SIG-M5 treated with dmso at 0.1 percent for 504 hours (cell line): ENCODE data around the gene AARSD1.
"Not testable (repeated sequence)": the region's sequence is repeated elsewhere in the genome, so short reads cannot be mapped to it uniquely, and the experiment has no call there.

Experiments
- DNase-seq: peaks from one replicate; lab custom pipeline; 2025; ENCODE audit not compliant: unreplicated experiment; lab: John Stamatoyannopoulos, UW

AARSD1 gene

DNA sequence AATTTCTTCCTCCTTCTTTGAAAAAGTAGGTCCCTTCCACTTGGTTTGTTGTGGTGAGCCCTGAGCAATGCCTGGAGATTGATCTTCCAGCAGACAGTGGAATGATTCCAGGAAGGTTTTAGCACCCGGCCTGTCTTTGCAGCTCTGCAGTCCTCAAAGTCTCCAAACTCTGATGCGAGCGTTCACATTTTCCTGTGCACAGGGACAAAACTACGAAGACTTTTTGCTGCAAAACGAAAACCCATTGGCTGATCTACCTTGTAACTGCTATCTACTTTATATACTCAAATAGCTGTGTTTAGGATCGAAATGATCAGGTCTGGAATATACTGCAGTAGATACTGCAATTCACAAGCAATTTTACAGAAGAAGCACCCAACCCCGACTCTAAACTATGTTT is 42.0 kb downstream of the AARSD1 start:
- DNase-seq = no peak

DNA sequence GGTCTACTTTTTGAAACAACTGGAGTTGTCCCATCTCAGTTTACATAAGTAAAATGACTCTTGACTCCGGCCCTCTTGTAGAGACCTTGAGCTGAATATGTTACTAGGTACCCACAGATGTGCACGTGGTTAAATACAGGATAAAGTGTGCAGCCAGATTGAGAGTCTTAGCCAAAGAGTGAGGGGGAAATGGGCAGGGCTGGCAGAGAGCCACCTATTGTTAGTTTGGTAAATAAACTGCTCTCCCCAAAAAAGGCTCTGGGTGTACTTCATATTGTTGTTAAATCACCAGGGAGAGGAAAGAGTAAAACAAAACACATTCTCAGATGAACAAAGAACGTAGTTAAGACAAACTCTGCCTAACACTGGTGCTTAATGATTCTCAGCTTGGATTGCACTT is 43.3 kb downstream of the AARSD1 start:
- no peak for DNase-seq

DNA sequence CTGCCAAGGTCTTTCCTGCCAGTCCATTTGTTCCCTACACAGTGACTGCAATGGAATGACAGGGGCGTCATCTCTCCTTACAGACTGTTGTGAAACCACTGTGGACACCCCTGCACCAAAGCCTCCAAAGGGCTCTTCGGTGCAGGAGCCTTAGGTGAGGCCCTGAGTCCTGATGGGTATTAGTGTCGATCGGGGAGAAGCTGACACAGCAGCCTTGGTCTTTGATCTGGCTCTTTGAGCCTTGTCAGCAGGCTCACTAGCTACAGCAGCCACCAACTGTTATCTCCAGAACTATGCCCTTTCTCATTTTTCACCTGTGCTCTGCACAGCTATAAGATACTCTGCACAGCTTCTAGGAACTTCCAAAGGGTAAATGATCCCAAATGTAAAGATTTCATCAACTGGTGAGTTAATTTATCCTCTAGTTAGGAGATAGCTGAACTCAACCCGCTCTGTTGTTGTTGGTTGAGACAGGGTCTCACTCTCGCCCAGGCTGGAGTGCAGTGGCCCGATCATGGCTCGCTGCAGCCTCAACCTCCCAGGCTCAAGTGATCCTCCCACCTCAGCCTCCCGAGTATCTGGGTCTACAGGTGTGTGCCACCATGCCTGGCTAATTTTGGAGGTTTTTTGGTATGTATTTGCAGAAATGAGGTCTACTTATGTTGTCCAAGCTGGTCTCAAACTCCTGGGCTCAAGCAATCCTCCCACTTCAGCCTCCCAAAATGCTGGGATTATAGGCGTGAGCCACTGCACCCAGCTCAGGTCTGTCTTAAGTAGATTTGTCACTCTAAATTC is 44.0 kb downstream of the AARSD1 start:
- no peak for DNase-seq

DNA sequence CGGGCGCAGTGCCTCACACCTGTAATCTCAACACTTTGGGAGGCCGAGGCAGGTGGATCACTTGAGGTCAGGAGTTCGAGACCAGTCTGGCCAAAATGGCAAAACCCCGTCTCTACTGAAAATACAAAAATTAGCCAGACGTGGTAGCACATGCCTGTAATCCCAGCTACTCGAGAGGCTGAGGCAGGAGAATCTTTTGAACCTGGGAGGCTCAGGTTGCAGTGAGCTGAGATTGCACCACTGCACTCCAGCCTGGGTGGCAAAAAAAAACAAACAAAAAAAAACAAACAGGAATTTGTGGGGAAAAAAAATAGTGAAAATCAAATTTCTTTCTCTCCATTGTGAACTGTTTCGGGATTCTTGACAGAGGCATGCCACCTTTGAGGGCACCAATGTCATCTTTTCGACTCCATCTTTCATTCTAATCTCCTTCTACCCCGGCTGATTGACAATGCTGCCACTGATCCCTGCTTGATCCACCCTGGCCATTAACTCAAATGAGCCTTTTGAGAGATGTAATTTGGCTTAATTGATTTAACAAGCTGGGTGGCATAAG is 44.7 kb downstream of the AARSD1 start:
- not testable (repeated sequence) for DNase-seq

DNA sequence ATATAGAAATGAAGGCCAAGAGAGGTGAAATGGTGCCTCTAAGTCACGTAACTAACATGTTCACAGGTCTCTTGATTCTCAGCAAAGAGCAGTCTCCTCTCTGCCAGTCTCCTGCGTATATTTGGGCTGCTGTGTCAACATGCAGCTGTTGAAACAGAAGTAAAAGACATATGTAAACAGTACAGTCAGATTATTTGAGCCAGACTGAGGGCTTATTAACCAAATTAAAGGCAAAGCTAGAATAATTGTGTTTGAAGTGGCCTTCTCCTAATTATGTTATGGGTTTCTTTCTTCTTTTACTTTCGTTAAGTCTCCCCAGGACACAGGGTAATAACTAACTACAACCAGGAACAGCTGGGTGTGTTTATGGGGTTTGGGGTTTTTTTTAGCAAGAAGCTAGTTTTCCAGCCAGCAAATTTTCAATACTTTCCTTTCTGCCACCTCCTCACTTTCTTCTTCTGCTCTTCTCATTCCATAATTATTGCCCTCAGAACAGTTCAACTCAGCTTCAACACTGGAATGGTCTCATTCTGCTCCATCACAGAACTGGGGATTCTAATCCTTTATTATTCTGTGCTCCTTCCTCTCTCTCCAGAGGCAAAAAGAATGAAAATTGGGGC is 45.2 kb downstream of the AARSD1 start:
- DNase-seq = no peak

DNA sequence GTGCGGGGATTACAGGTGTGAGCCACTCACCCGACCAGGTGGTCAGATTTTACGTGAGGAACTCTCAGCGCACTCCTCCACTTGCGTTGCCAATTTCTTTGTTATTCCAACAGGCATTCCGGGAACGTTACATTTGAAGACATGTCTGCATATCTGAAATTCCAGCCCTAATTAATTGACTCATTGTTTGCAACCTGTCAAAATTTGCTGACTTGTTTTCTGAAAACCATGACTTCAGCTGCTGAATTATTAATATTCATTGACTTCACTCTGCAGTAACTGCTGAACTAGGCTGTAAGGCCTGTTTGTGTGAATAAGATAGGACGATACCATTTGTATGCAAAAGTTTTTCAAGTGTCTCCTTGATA is 47.0 kb downstream of the AARSD1 start:
- no peak for DNase-seq

DNA sequence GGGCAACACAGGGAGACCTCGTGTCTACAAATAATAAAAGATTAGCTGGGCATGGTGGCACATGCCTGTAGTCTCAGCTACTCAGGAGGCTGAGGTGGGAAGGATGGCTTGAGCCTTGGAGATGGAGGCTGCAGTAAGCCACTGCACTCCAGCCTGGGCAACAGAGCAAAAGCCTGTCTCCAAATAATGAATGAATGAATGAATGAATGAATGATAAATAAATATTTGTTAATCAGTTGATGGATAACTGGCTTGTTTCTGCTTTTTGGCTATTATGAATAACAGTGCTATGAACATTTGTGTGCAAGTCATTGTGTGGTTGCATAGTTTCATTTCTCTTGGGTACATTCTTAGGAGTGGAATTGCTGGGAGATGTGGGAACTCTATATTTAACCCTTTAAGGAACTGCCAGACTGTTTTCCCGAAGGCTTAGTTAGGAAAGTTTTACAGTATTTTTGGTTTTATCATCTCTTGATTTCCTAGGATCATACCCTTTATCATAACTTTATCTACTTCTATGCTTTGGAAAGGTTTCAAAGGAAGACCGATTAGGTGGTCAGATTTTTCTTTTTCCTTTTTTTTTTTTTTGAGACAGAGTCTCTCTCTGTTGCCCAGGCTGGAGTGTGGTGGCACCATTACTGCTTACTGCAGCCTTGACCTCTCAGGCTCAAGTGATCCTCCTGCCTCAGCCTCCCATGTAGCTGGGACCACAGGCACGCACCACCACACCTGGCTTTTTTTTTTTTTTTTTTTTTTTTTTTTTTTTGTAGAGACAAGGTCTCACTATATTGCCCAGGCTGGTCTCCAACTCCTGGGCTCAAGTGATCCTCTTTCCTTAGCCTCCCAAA is 47.6 kb downstream of the AARSD1 start:
- DNase-seq = not testable (repeated sequence)

DNA sequence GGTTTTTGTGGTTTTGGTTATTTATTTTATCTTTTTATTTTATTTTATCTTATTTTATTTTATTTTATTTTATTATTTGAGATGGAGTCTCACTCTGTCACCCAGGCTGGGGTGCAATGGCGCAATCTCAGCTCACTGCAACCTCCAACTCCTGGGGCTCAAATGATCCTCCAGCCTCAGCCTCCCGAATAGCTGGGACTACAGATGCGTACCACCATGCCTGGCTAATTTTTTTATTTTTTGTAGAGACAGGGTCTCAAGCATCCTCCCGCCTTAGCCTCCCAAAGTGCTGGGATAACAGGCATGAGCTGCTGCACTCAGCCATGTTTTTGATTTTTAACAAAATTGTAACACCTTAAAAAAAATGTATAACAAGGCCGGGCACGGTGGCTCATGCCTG is 49.0 kb downstream of the AARSD1 start:
- DNase-seq = not testable (repeated sequence)

DNA sequence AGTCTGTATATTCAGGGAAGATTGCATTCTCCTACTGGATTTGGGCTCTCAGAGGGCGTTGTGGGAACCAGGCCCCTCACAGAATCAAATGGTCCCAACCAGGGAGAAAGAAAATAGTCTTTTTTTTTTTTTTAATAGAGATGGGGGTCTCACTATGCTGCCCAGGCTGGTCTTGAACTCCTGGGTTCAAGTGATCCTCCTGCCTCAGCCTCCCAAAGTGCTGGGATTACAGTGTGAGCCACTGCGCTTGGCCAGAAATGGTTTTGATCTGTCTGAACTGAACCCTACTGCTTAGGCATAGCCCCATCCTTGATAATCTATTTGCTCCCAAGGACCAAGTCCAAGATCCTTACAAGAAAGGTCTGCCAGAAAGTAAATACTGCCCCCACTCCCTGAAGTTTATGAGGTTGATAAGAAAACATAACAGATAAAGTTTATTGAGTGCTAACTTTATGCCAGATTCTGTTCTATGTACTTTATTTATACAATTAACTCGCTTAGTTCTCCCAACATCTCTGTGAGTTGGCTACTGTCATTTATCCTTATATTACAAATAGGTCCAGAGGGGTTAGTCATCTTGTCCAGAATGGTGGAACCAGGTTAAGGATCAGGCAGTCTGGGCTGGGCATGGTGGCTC is 50.2 kb downstream of the AARSD1 start:
- no peak for DNase-seq

DNA sequence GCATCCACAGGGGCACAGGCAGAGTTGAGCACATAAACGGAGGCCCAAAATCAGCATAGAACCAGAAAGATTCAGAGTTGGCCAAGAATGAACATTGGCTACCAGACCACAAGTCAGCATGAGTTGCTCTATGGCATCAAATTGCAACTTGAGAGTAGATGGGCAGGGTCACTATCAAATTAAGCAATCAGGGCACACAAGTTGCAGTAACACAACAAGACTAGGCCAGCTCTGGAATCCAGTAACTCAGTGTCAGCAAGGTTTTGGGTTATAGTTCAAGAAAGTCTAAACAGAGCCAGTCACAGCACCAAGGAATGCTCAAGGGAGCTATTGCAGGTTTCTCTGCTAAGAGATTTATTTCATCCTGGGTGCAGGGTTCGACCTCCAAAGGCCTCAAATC is 50.7 kb downstream of the AARSD1 start:
- DNase-seq = peak; percentile 8

DNA sequence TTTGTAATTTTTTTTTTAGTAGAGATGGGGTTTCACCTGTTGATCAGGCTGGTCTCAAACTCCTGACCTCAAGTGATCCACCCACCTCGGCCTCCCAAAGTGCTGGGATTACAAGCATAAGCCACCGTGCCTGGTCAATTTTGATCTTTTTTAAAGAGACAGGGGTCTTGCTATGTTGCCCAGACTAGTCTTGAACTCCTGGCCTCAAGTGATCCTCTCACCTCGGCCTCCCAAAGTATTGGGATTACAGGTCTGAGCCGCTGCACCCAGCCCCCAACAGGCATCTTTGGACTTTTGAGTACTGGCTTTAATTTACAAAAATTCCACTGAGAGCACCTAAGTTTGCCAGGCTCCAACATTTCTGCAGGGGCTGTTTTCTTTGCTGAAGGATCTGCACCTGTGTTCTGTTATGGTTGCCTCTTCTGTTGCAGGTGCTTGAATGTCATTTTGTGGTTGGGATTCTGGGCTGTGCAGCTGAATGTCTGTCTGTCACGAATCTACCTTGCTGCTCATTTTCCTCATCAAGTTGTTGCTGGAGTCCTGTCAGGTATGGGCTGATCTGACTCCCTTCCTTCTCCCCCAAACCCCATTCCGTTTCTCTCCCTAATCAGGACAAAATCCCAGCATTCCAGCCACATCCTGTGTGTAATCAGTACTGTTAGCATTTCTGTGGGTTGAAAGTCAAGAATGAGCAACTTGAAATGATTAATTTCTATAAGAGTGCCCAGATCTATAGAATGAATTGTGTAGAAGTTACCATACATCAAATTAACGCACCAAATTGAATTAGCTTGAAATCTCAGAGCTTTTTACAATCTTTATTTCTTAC is 55.2 kb downstream of the AARSD1 start:
- DNase-seq = no peak

DNA sequence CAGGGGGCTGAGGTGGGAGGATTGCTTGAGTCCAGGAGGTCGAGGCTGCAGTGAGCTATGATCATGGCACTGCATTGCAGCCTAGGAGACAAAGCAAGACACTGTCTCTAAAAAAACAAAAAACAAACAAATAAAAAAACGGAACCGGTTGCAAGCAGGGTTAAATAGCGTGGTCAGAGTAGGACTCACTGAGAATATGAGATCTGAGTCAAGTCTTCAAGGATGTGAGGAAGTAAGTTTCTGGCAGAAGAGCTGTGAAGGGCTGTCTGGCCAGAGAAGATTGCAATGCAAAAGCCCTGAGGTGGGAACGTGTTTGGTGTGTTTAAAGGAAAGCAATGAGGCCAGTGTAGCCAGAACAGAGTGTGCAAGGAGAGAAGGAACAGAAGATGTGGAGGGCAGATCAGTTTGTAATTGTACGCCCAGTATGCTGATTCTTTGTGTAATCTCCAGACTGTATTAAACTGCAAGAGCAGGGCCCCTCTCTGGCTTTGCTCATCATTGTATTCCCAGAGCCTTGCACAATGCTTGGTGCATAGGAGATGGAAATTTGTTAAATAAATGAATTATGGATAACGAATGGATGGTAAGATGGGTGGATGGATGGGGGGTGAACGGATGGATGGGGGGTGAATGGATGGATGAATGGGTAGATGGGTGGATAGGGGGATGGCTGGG is 57.3 kb downstream of the AARSD1 start:
- no peak for DNase-seq

DNA sequence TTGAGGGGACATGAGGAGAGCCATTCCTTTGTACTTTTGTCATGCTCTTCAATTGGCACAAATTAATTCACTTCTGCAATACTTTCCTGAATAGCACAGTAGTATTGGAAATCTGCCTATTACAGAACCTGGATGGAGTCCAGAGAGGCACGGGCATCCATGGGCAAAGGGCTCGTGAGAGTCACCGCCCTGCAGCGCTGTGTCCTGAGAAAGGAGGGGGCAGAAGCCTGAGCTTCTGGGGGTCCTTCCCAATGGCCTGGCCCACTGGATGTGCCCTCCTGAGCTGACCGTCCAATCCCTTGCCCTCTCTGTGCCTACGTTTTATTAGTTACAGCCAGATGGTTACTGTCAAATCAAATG is 60.2 kb downstream of the AARSD1 start:
- DNase-seq = no peak

DNA sequence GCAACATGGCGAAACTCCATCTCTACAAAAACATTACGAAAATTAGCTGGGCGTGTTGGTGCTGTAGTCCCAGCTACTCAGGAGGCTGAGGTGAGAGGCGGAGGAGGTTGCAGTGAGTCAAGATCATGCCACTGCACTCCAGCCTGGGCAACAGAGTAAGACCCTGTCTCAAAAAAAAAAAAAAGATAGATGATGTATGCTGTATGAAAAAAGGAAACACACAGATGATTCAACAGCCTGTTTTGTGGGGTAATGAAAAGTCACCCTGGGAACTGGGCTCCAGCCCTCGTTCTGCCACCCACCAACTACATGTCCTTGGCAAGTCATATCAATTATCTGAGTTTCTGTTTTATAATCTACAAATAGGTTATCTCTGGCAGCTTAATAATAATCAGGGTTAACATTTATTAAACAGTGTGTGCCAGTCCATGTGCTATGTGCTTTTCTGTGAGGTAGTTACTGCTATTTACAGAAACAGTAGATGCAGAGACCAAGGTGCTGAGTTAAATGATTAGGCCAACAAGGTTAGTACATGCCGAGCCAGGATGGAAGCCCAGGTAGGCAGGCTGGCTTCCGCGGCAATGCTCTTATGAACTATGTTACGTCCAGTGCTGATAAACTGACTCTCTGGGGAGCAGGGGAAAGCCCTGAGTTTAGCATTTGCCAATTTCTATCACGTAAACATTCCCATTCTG is 62.6 kb downstream of the AARSD1 start:
- DNase-seq = no peak
